Tibial nerve (tissue), 4 donors: Measurements from ENCODE around the gene FAF2. TPM values are rescaled to one million over a fixed set of nuclear protein-coding genes. Genes with fewer than 3 reads are reported as not detected.
"Not testable (repeated sequence)": the region's sequence is repeated elsewhere in the genome, so short reads cannot be mapped to it uniquely, and the experiment has no call there.

Source experiments
- DNase-seq, 2 donors: peaks; one replicate each; pipeline ENCODE4 v3.0.0-alpha.2; 2019; ENCODE audit warnings: low spot score in 2 of 2
- H3K27ac ChIP-seq, 4 donors: fragments of 200-600 bp; sonication (generic) in 3 of 4; one replicate each; pipeline ENCODE4 v1.5.1; 2017 to 2019; ENCODE audit warnings: mild to moderate bottlenecking in 1 of 4
- H3K27me3 ChIP-seq, 2 donors: fragments of 200-600 bp; sonication (generic) in 1 of 2; one replicate each; pipeline versions ENCODE4 v1.5.1 to v1.6.0; 2017 to 2019
- H3K36me3 ChIP-seq, 3 donors: fragments of 200-600 bp; sonication (generic); one replicate each; pipeline ENCODE4 v1.5.1; 2018 to 2019
- H3K4me1 ChIP-seq, 4 donors: fragments of 200-600 bp; sonication (generic) in 3 of 4; one replicate each; pipeline ENCODE4 v1.5.1; 2017 to 2019
- H3K4me3 ChIP-seq, 4 donors: fragments of 200-600 bp; sonication (generic) in 3 of 4; one replicate each; pipeline ENCODE4 v1.5.1; 2017 to 2019; ENCODE audit warnings: mild to moderate bottlenecking in 1 of 4, moderate library complexity in 1 of 4
- H3K9me3 ChIP-seq, 4 donors: fragments of 200-600 bp; sonication (generic) in 3 of 4; one replicate each; pipeline ENCODE4 v1.5.1; 2017 to 2019
- CTCF ChIP-seq, 5 experiments: fragments of 200-600 bp in 3 of 5; fragments of 450-650 bp in 2 of 5; sonication (generic) in 3 of 5; IDR thresholded peaks; one replicate each; pipeline ENCODE4 v1.5.1; 2016 to 2019; ENCODE audit warnings: antibody characterized with exemption in 5 of 5, mild to moderate bottlenecking in 3 of 5, moderate library complexity in 2 of 5
- EP300 ChIP-seq, 2 donors: sonication (generic); formaldehyde crosslinking; IDR thresholded peaks; one replicate each; pipeline ENCODE4 v1.6.1; 2017; ENCODE audit warnings: antibody characterized with exemption in 2 of 2, mild to moderate bottlenecking in 1 of 2
- POLR2A ChIP-seq, 2 donors: fragments of 450-650 bp; IDR thresholded peaks; one replicate each; pipeline ENCODE4 v1.6.1; 2017; ENCODE audit warnings: antibody characterized with exemption in 2 of 2, mild to moderate bottlenecking in 2 of 2, moderate library complexity in 2 of 2
- WGBS, 2 donors: methylation state at CpG; one replicate each; pipeline ENCODE4 v1.1.5; 2018; 5-methylcytosine and 5-hydroxymethylcytosine counted together
- total RNA-seq, 4 donors: library from RNA; depleted of rRNA; stranded (reverse); fragments of >200 nt; gene quantifications; one replicate each; pipeline ENCODE4 v1.1.0, GENCODE V29; 2016

Gene FAF2
- total RNA-seq, 4 donors from 2014 or later = 23.0 to 30.8 (median 29.4) TPM

DNA sequence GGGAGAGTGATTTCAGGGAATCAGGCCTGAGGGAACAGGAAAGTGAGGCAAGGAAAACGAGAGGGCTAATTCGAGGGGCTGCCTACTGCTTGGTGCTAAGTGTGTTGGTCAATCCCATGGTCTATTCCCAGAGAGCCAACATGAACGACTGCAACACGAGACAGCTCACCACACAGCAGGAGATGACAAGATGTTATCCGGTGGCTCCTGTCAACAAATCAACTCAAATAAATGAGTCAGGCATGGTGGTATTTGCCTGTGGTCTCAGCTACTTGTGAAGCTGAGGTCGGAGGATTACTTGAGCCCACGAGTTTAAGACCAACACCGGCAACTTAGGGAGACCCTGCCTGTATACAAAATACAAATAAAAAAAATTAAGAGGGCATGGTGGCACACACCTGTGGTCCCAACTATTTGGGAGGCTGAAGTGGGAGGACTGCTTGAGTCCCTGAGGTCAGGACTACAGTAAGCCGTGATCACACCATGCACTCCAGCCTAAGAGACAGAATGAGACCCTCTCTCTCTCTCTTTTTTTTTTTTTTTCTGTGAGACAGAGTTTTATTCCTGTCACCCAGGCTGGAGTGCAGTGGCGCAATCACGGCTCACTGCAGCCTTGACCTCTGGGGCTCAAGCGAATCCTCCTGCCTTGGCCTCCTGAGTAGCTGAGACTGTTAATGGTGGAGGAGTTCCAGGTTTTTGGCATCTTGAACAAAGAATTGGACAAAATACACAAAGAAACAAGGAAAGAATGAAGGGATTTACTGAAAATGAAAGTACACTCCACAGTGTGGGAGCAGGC is 9.0 kb upstream of the FAF2 start:
- H3K4me1 ChIP-seq = peaks cover 0 to 10% (median 0%) of the 10 kb centered on the region in 4 donors
- DNase-seq = no peak
- no peak overlapping the region for H3K27ac ChIP-seq
- no peak for TF ChIP-seq POLR2A (IDR thresholded peaks at IDR 0.05)
- no peak for TF ChIP-seq EP300 (IDR thresholded peaks at IDR 0.05)
- no peak for TF ChIP-seq CTCF (IDR thresholded peaks at IDR 0.05)
- H3K36me3 ChIP-seq = no peaks in the 10 kb centered on the region
- no peaks in the 10 kb centered on the region for H3K9me3 ChIP-seq
- 76 to 80% methylated on average over 12 of the region's 12 CpGs for WGBS, 2 donors
- H3K4me3 ChIP-seq = no peak overlapping the region
- no peaks in the 10 kb centered on the region for H3K27me3 ChIP-seq

DNA sequence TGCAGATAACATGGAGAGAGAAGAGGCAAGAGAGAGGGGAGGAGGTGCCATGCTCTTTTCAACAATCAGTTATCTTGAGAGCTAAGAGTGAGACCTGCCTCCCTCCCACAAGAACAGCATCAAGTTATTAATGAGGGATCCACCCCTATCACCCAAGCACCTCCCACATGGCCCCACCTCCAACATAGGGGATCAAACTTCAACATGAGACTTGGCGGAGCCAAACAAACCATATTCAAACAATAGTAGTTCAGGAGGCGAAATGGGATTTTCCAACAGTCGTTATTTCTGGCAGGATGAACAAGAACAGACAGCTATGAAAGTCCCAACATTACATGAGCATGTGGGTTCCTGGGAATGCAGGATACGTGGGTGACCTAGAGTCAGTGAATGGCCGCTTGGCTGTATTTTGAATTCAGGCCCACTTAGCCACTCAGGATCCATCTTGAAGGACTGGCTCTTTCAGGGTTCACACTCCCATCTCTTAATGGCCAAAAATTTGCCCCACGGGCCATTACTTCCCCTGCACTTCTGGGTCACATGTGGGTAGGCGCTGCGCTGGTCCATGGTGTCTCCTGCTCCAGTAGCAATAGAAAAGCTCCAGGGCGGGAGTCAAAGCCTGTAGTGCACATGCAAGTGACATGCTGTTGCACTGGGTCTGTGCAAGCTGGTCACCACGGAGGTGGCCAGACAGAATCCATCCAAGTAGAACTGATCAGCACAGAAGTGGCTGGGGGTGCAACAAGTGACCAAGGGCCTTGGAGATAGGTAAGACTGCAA is 7.1 kb upstream of the FAF2 start:
- H3K9me3 ChIP-seq = no peaks in the 10 kb centered on the region
- no peaks in the 10 kb centered on the region for H3K27me3 ChIP-seq
- TF ChIP-seq POLR2A (IDR thresholded peaks at IDR 0.05) (no peak), CTCF (IDR thresholded peaks at IDR 0.05) (no peak), EP300 (IDR thresholded peaks at IDR 0.05) (no peak)
- no peak for DNase-seq
- H3K4me1 ChIP-seq = peaks cover 0 to 10% (median 0%) of the 10 kb centered on the region in 4 donors
- H3K27ac ChIP-seq = no peak overlapping the region
- H3K4me3 ChIP-seq = no peak overlapping the region
- WGBS, 2 donors = 70 to 72% methylated on average over 10 of the region's 10 CpGs
- H3K36me3 ChIP-seq = no peaks in the 10 kb centered on the region

GRCh38 chr5:176441921-176442323 is 6.3 kb upstream of the FAF2 start:
- Histone ChIP-seq H3K27ac (no peak overlapping the region), H3K36me3 (no peaks in the 10 kb centered on the region), H3K9me3 (no peaks in the 10 kb centered on the region), H3K27me3 (no peaks in the 10 kb centered on the region), H3K4me3 (no peak overlapping the region), H3K4me1 (peaks cover 0 to 8% (median 5%) of the 10 kb centered on the region in 4 donors)
- no peak for DNase-seq
- 18 to 22% methylated on average over 5 of the region's 5 CpGs for WGBS, 2 donors
- no peak for TF ChIP-seq POLR2A (IDR thresholded peaks at IDR 0.05)
- no peak for TF ChIP-seq CTCF (IDR thresholded peaks at IDR 0.05)
- no peak for TF ChIP-seq EP300 (IDR thresholded peaks at IDR 0.05)

GRCh38 chr5:176442911-176443310 is 5.3 kb upstream of the FAF2 start:
- not testable (repeated sequence) for H3K4me3 ChIP-seq, H3K9me3 ChIP-seq, H3K27me3 ChIP-seq, DNase-seq, H3K4me1 ChIP-seq, H3K36me3 ChIP-seq, H3K27ac ChIP-seq
- WGBS, 2 donors = 80 to 83% methylated on average over 4 of the region's 4 CpGs

- no peak for DNase-seq
- Histone ChIP-seq H3K27me3 (no peaks in the 10 kb centered on the region), H3K9me3 (no peaks in the 10 kb centered on the region), H3K4me3 (no peak overlapping the region), H3K36me3 (no peaks in the 10 kb centered on the region), H3K4me1 (peaks cover 0 to 19% (median 16%) of the 10 kb centered on the region in 4 donors), H3K27ac (no peak overlapping the region)
- no peak for TF ChIP-seq CTCF (IDR thresholded peaks at IDR 0.05)
- no peak for TF ChIP-seq POLR2A (IDR thresholded peaks at IDR 0.05)
- no peak for TF ChIP-seq EP300 (IDR thresholded peaks at IDR 0.05)
- WGBS, 2 donors = 83 to 85% methylated on average over 5 of the region's 5 CpGs
These were observed 3.4 kb upstream of the FAF2 start for GRCh38 chr5:176444742-176445141.
